Renal pelvis (tissue), 4 donors: Measurements from ENCODE around the gene AGAP1. TPM values are rescaled to one million over a fixed set of nuclear protein-coding genes. Genes with fewer than 3 reads are reported as not detected.
"Not testable (repeated sequence)": the region's sequence is repeated elsewhere in the genome, so short reads cannot be mapped to it uniquely, and the experiment has no call there.

ENCODE experiments used
- DNase-seq: peaks from one replicate; pipeline ENCODE4 v3.0.0-alpha.2; 2013
- polyA plus RNA-seq, 3 donors: library from polyadenylated mRNA; unstranded; fragments of 120-200 nt; gene quantifications; one replicate each; pipeline ENCODE4 v1.2.1, GENCODE V29; 2013; ENCODE audit not compliant: insufficient read length in 3 of 3

The AGAP1 gene
- polyA plus RNA-seq, 3 donors = 20.5 to 23.8 (median 21.0) TPM

DNA sequence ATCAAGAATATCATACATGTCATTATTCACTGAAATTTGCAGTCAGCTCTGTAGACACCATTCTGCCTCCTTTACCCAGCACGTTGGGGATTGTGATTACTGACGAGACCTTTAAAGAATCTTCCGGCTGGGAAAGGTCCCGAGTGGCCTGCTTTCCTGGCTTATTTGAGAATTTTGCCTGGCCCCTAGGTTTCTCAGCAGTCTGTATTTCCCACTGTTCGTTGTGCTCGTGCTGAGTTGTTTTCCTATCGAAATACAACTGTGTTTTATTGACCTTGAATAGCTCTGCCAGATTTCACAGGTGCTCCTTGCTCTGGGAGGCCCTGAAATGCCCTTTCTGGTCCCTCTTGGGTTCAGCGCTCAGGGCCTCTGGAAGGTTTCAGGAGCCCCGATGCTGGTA is 94.9 kb downstream of the AGAP1 start:
- DNase-seq = no peak

DNA sequence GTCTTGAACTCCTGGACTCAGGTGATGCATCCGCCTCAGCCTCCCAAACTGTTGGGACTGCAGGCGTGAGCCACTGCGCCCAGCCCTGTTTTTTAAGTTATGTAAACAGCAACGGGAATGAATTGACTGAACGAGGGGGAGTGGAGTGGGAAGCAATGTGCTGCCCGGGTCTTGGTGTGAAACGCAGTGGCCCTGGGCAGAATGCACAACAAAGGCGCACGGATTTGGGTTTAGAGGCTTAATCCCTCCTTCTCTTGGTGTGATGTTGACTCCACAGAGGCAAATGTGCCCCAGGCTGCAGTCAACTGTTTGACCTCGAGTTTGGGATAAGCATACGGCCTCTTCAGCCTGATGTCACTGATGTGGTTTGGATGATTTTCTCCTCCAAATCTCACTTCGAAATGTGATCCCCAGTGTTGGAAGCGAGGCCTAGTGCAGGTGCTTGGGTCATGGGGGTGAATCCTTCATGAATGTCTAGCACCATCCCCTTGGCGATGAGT is 97.4 kb downstream of the AGAP1 start:
- no peak for DNase-seq

DNA sequence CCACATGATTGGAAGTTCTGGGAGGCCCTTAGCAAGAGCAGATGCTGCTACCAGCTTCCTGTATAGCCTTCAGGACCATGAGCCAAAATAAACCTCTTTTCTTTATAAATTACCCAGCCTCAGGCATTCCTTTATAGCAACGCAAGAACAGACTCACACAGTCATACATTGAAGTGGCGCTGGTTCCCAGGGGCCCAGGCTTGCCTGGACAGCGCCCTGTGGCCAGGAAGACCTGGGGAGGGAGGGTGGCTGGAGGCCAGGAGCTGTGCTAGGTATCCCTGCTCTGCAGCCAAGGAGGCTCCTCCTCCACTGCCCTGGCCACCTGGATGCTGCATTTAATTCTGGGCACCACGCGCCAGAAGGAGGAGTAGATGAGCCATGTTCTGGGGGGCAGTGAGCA is 98.1 kb downstream of the AGAP1 start:
- DNase-seq = no peak

DNA sequence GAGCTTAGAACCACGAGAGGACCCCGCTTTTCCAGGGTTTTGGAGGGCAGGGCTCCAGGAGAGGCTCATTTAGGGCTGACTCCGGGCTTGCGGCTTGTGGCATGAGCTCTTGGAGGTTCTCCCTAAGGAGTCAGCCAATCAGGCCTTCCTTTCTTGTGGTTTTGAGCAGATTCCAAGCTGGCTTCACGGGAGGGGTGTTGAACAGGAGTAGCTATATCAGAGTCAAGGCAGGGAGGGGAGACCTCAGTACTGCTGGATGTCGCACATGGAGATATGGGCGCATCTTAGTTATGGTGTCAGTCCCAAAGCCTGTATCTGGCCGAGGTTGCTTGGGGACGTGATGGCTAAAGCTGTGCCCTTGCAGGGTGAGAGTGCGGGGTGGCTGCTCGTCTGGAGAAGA is 98.6 kb downstream of the AGAP1 start:
- DNase-seq = no peak

DNA sequence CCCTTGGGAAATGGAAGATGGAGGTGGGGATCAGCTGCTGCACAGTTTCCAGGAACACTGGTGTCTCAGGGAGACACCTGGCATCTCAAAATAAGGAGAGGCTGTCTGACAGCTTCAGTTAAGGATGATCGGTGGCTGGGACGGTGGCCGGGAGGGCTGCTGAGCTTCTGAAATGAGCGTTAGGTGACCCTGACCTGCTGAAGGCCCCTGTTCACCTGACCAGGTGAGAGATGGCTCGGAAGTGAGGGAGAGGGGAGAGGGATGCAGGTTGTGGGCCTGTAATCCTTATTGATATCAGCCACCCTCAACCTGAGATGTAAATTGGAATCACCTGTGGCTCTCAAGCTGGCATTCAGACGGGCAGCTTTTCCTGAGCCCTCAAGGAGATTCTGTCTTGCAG is 99.0 kb downstream of the AGAP1 start:
- no peak for DNase-seq

DNA sequence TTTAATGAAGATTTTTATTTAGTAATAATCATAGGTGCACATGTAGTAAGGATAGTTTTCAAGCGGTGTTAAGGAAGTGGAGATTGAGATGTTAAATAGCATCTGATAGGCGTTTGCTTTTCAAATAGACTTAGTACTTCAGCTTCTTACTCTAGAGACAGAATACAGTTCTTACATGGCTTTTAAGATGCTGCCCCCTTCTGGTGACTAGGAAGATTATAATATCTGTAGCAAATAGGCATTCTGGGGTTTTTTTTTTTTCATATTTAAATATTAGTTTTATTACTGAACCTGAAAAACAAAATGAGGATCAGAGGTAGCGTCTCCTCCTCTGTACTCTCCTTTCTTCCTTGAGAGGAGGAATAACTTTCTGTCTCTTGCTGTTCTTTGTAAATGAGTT is 100.2 kb downstream of the AGAP1 start:
- DNase-seq = peak; percentile 72

DNA sequence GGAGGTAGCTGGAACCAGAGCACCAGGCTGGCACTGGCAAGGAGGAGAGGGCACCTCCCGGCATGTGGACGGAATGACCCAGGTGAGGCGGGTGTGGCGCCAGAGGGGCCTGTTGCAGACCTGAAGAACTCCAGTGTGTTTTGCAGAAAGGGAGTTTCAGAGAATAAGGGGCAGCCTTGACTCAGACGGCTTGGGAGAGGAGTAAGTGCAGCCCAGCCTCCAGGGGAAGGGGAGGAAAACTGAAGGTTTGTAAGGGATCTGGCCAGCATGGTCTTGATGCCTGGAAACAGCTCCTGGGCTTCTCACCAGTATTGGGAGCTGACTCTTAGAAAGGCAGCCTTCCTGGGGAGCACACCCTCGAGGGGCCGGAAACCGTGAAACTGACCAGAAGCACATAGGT is 101.1 kb downstream of the AGAP1 start:
- DNase-seq = no peak

DNA sequence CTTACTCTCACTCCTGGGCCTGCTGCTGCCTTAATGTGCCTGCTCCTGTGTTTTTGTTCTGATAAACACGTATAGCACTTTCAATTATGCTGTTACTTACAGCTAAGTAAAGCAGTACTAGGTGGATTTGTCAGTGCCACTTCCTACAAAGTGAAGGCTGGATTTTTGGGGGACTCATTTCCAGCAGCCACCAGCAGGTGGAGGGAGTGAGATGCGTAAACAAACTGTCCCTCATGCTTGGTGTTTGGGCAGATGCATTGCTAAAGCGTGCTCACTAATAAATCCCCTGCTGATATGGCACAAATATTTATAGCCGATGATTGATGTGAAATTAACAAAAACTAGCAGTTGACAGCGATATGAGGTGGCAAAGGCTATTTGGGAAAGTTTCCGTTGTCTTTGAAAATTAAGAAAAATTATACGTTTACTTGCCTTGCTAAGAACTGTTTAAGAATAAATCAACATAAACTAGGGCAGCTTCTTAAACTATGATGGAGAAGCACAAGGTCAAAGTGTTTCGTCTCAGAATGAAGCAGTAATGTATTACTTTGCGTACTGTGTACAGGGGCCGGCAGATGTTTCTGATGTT is 101.7 kb downstream of the AGAP1 start:
- peak; percentile 72 for DNase-seq

DNA sequence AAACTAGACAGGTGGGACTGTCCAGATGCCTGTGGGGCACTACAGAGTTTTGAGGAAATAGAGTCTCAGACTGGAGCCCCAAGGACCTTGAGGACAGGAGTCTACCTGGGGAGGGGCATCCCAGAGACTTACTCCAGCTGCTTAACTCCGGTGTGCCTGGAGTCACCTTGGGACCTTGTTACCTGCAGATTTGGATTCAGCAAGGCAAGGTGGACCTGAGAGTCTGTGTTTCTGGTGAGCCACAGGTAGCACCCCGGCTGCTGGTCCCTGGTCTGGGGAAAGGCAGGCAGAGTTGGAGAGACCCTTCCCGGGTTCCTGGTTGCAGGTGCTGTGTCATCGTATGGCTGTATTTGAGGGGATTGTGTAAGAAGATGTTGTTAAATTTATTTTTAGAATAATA is 102.4 kb downstream of the AGAP1 start:
- no peak for DNase-seq

DNA sequence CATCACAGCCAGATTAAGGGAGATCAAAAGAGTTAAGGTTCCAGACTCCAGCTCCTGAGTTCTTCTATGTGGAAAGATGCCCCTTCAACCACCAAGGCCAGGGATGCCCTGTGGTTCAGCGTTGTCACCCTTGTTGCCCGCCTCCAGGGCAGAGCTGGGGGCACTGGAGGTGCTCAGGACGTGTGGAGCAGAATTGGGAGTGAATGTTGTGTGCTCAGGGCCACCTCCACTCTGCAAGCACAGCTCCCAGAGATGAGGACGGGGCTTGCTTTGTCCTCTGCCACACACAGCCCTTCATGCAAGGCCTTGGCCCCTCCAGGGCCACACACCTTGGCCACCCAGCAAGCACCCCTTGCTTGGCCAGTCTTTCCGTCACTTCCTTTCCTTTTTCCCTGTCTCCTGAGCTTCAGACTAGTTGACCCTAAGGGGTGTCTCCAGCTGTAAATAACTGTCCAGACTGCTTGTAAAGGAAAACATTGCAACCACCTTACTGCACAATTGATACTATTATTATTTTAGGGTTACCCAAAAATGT is 103.3 kb downstream of the AGAP1 start:
- DNase-seq = no peak

DNA sequence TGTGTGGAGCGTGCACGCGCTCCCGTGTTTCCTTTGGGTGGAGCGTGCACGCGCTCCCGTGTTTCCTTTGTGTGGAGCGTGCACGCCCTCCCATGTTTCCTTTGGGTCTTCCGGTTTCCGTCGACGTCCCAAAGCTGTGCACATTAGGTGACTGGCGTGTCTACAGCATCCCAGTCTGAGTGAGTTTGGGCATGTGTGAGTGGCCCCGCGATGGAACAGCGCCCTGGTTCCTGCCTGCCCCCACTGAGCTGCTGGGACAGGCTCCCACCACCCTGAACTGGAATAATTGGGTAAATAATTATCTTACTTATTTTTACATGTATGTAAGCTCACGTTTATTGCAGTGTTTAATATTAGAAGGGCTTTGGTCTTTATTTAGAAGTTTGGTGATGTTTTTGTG is 104.2 kb downstream of the AGAP1 start:
- no peak for DNase-seq

DNA sequence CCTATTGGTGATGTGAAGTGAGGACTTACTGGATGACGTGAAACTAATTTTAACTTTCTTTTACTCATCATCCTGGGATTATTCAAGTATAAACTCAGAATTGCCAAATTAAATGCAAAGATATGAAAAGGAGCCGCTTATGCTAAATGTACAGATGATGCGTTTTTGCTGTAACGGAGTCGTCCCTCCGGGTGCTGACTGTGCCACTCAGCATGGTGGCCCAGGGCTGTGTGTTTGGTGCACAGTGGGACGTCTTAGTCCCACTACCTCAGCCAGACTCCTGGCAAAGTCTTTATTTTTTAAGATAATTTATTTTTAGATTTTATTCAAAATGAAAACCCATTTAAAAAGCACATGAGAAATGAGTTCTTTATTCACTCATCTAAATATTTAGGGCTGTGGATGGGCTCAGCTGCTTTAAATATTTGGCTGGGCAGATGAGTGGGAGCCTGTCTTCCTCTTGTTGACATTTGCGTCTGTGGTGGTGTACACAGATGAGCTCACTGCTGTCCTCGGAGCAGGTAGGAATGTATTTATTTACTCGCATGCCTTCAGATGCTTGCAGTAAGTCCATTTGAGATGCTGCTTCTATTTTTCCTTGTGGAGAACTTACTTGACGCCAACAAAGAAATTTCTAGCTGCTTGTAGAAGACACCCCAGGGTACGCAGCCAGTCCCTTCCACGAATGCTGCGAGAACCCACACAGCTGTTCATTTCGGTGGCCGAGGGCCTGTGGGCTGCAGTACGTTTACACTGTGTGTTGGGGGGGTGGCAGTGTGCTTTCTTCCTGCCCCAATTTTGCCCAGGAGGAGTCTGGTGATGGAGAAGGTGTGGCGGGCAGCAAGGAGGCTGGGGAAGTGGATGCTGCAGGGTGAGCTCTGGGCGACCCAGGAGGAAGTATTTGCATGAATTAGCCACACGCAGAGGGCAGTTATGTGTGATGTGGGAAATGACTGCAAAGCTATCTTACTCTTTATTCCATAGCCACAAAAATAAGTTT is 105.0 kb downstream of the AGAP1 start:
- DNase-seq = no peak

DNA sequence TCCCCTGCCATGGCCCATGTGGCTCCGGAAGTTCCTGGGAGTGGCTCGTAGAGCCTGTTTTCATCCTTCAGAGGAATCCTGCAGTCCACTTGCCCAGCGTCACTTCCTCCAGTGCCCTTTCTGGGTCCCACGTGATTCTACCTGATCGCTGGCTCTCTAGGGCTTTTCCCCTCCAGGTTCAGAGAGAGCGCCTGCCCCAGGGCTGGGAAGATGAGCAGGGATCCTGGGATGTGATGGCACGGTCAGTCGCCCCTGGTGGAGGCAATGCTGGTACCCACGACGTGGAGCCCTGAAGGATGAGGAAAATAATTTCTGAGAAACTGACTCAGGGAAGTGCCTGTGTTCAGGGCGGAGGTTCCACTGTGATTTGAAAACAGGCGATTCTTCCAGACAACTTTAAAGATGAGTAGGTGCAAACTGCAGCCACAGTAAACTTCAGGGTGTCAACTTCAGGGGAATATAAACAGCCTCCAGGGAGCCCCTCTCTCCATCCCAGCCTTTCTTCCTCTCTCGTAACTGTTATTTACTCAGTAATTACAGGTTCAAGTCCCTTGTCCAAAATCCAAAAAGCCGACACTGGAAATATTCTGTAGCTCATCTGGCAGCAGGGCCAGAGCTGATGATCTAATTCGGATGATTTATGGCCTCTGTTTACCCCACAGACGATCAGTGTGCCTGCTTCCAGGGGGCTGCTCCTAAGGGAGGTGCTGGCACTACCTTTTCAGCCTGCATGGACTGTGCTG is 105.9 kb downstream of the AGAP1 start:
- no peak for DNase-seq

DNA sequence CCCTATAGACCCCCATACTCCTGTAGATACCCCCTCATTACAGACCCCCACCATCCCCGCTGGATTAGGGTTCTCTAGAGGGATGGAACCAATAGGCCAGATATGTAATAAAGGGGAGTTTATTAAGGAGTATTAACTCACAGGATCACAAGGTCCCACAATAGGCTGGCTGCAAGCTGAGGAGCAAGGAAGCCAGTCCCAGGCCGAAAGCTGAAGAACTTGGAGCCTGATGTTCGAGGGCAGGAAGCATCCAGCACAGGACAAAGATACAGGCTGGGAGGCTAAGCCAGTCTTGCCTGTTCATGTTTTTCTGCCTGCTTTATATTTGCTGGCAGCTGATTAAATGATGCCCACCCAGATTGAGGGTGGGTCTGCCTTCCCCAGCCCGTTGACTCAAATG is 106.6 kb downstream of the AGAP1 start:
- DNase-seq = no peak

DNA sequence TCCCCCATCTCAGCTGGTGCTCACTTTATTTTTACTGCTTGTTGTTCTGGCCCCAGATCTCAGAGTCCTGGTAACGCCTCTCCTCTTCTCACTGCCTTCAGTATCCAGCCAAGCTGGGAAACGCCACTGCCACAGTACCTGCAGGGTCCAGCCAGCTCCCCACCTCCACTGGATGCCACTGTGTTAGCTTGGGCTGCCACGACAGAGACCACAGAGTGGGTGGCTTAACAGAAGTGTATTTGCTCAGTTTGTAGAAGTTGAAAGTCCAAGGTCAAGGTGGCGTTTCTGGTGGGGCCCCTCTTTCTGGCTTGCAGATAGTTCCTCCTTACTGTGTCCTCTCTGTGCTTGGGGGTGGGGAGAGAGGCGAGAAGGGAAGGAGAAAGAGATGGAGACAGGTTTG is 107.1 kb downstream of the AGAP1 start:
- no peak for DNase-seq

DNA sequence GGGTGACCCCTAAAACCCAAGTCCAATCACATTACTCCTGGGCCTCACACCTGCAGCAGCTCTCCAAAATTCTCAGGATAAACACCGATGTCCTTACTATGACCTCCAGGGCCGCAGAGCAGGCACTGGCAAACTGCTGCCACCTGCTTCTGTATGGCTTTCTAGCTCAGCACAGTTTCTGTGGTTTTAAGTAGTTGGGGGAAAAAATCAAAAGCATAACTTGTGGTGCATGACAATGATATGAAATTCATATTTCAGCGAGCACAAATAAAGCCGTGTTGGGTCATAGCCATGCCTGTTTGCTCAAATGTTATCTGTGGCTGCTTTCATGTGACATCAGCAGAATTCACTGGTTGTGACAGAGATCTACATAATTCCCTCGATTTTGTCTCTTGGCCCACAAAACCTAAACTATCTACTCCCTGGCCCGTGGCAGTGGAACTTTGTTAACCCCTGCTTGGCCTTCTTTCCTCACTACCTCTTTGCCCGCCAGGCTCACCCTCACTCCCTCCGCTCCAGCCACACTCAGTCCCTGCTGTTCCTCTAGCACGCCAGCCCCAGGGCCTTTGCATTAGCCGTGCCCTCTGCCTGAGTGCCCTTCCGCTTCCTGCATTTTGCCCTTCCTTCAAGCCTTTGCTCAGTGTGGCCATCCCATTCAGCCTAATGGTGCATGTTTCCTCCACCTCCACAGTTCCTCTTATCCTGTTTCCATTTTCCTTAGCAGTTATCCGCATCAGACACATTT is 108.3 kb downstream of the AGAP1 start:
- DNase-seq = no peak

DNA sequence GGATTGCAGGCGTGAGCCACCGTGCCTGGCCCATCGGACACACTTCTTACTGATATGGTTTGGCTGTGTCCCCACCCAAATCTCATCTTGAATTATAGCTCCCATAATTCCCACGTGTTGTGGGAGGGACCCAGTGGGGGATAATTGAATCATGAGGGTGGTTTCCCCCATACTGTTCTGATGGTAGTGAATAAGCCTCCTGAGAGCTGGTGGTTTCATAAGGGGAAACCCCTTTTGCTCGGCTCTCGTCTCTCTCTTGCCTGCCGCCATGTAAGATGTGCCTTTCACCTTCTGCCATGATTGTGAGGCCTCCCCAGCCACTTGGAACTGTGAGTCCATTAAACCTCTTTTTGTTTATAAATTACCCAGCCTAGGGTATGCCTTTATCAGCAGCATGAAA is 109.1 kb downstream of the AGAP1 start:
- DNase-seq = not testable (repeated sequence)

DNA sequence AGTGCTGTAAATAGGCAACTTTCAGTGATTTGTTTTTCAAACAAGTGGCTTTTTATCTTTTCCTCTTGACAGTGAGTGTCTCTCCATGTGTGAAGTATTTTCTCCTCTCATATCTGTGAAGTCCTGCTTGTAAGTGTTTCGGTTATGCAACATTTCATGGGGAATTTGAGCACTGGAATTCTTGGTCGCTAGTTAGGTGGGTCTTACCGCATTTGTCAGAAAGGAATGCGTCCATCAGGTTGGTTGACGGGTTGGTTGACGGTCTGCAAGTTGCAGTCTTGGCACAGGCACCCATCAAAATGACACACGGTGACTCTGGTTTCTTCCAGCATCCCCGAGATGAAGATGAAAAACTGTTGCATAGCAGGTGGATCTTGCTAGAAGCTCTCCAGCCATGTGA is 109.8 kb downstream of the AGAP1 start:
- DNase-seq = no peak

DNA sequence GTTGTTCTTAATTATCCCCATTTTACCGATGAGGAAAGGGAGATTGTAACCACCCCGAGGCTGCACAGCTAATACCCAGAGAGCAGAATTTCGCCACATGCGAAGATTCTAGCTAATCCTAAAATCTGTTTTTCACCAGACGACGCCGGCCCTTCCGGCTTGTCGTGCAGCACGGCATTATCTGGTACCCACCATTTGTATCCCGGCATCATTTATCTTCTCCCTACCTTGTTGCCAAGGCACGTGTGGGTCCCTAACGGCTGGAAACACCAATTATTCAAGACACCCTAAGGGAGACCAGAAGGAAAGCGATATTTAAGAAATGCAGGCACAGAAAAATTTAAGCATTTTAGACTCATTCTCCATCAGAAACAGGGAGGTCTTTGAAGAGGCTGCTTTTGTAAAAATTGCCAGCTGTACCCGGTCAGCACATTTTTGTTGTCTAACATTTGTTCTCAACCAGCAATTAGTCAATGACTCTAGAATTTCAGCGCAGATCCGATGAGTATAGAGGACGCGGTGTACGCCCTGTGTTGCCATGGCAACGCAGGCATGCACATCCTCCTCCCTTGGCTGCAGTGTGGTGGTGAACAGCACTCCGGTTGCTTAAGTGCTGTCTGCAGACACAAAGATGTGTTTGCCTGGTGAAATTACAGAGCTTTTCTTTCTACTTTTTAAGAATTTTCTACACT is 111.6 kb downstream of the AGAP1 start:
- DNase-seq = peak; percentile 80

DNA sequence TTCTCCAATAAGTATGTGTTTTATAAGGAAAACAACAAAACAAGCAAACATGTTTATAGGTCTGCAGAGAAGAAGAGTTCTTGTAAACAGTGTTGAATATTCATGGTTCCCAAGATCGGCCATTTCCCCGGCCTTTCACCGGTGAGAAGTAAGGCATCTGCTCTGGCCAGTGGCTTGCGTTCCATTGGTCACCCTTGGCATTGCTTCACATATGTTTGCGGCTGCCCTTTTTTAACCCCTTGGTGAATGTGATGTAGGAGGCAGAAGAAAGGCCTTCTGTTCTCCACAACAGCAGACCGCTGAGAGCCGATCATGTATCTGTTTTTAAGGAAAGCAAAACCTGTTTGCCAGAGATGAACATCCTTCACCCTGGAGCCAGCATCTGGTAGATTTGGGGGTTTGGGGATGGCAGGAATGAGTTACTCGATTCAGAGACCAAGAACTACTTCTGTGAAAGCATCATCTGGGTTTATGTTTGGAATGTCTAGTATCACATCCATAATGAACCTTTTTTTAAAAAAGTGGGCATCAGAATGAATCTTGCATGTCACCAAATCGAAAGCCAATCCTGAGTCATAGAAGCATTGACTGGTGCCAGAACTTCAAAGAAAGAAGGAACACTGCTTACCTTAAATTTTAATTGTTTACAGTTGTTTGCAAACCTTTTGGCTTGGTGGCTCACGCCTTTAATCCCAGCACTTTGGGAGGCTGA is 112.3 kb downstream of the AGAP1 start:
- DNase-seq = no peak
